ENCODE results near the gene SCP2D1. TPM values are rescaled to one million over a fixed set of nuclear protein-coding genes. Genes with fewer than 3 reads are reported as not detected.

Gene SCP2D1
- total RNA-seq, 1 experiment from 2014 or later = not detected

- Histone ChIP-seq H3K9me2 (ENCODE audit: insufficient read depth) (no peaks in the 10 kb centered on the region), H3K27me3 (ENCODE audit: insufficient read depth, low read length) (peaks cover 5% of the 10 kb centered on the region), H3K4me1 (ENCODE audit: control insufficient read depth in 1 of 2, insufficient read depth in 2 of 2, low read length in 2 of 2) (no peaks in the 10 kb centered on the region), H4K20me1 (ENCODE audit: insufficient read depth) (no peaks in the 10 kb centered on the region), H2AFZ (ENCODE audit: low read depth, low read length, poor library complexity, severe bottlenecking) (no peak overlapping the region), H3K9me3 (ENCODE audit: control insufficient read depth in 1 of 2, insufficient read depth in 1 of 2, low read depth in 1 of 2, low read length in 2 of 2) (no peaks in the 10 kb centered on the region), H3K36me3 (ENCODE audit: control insufficient read depth in 1 of 2, insufficient read depth in 2 of 2, low read length in 2 of 2) (no peaks in the 10 kb centered on the region), H3K79me2 (ENCODE audit: insufficient read depth, low read length) (no peaks in the 10 kb centered on the region), H3K4me2 (ENCODE audit: low read length) (no peak overlapping the region), H3K27ac (ENCODE audit: low read depth, low read length) (no peak overlapping the region), H3K9ac (ENCODE audit: low read length) (no peak overlapping the region), H3K4me3 (replicated peaks in 1 of 2; ENCODE audit: low read depth in 1 of 2, low read length in 2 of 2) (no peak overlapping the region)
- no TSS peak for BruUV-seq (replicated peaks)
- intact Hi-C loops (cut with micrococcal nuclease) = no loop called here
- no peak for DNase-seq (ENCODE audit: low read depth, low spot score)
- ChIA-PET RAD21 (ENCODE audit: low non-redundant PET in 1 of 2, low total read pairs in 2 of 2, uncharacterized antibody in 2 of 2, unreplicated experiment in 2 of 2) (no interaction called here), POLR2A (no interaction called here), CTCF (no interaction called here)
- ATAC-seq = no peak
- no peak for TF ChIP-seq CTCF (IDR thresholded peaks at IDR 0.05 in 2 of 3, conservative IDR thresholded peaks at IDR 0.05 in 1 of 3; ENCODE audit: borderline replicate concordance in 1 of 3, insufficient read depth in 1 of 3, low read depth in 2 of 3, low read length in 2 of 3)
- TF ChIP-seq ELF1 (IDR thresholded peaks at IDR 0.05; ENCODE audit: borderline replicate concordance, low read depth) = no peak
- no peak for TF ChIP-seq ATF3 (IDR thresholded peaks at IDR 0.05)
- no peak for TF ChIP-seq RAD21 (IDR thresholded peaks at IDR 0.05; ENCODE audit: low read depth)
- TF ChIP-seq YY1 (IDR thresholded peaks at IDR 0.05; ENCODE audit: extremely low read depth, insufficient replicate concordance, low read depth, low read length) = no peak
- TF ChIP-seq EZH2 (IDR thresholded peaks at IDR 0.05) = no peak
- TF ChIP-seq POLR2A (IDR thresholded peaks at IDR 0.05; ENCODE audit: borderline replicate concordance, extremely low read depth, insufficient read depth, insufficient read length) = no peak
- TF ChIP-seq SIN3A (IDR thresholded peaks at IDR 0.05; ENCODE audit: low read depth) = no peak
- TF ChIP-seq TCF7L2 (IDR thresholded peaks at IDR 0.05; ENCODE audit: borderline replicate concordance, extremely low read depth, insufficient read depth, insufficient read length) = no peak
- TF ChIP-seq JUND (IDR thresholded peaks at IDR 0.05) = no peak
- no peak for TF ChIP-seq ZFX (IDR thresholded peaks at IDR 0.05)
- no peak for TF ChIP-seq FOSL1 (IDR thresholded peaks at IDR 0.05; ENCODE audit: low read depth)
- no peak for TF ChIP-seq EGR1 (IDR thresholded peaks at IDR 0.05; ENCODE audit: low read depth)
- no peak for TF ChIP-seq CEBPB (IDR thresholded peaks at IDR 0.05; ENCODE audit: low read depth)
- no peak for TF ChIP-seq MAX (IDR thresholded peaks at IDR 0.05)
- no peak for TF ChIP-seq EZH2phosphoT487 (IDR thresholded peaks at IDR 0.05; ENCODE audit: borderline replicate concordance)
- TF ChIP-seq ZNF274 (IDR thresholded peaks at IDR 0.05; ENCODE audit: low read depth, low read length) = no peak
- no peak for TF ChIP-seq ZBTB33 (IDR thresholded peaks at IDR 0.05; ENCODE audit: extremely low read depth, insufficient replicate concordance, low read length)
Measured at GRCh38 chr20:18858816-18859215, 45.2 kb downstream of the SCP2D1 start.
